ENCODE data around the gene LIMD2.
A peak's percentile ranks its signal among the peaks of the same experiment; 100 is the strongest.

The LIMD2 gene

GRCh38 chr17:63701868-63702720 lies 2.2 kb upstream of the LIMD2 start:
- no peaks in the 10 kb centered on the region for H3K9me3 ChIP-seq (ENCODE audit: control insufficient read depth in 2 of 2, low read length in 2 of 2)
- H3K4me1 ChIP-seq (ENCODE audit: control insufficient read depth in 2 of 2, insufficient read depth in 2 of 2, low read length in 2 of 2) = peaks cover 12 to 14% of the 10 kb centered on the region in 2 donors
- H3K27me3 ChIP-seq (ENCODE audit: control insufficient read depth in 2 of 2, insufficient read depth in 2 of 2, low read length in 2 of 2) = no peaks in the 10 kb centered on the region
- H3K36me3 ChIP-seq (ENCODE audit: control insufficient read depth in 2 of 2, insufficient read depth in 2 of 2, low read length in 2 of 2) = peaks cover 10 to 16% of the 10 kb centered on the region in 2 donors
- H3K27ac ChIP-seq (ENCODE audit: low read depth in 2 of 2, low read length in 2 of 2) = peak overlapping the region; percentile 66 to 83
- peak overlapping the region; percentile 33 to 64 for H3K4me3 ChIP-seq (ENCODE audit: low read length in 2 of 2)
- peak overlapping the region in 1 of 2 donors; percentile 60 for H3K9ac ChIP-seq (ENCODE audit: low read depth in 1 of 2, low read length in 2 of 2)

DNA sequence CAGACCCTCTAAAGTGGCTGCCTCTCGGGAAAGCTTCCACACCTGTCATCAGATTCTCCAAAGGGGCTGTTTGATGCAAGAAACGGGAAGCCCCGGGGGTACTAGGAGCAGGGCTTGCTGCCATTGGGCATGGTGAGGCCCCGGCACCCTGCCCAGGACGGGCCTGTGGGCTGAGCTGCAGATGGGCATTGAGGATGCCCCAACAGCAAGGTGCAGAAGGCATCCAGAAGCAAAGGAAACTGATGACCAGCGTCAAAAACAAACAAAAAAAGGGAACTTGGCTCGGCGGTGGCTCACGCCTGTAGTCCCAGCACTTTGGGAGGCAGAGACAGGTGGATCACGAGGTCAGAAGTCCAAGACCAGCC lies 1.5 kb upstream of the LIMD2 start:
- H3K4me1 ChIP-seq (ENCODE audit: control insufficient read depth in 2 of 2, insufficient read depth in 2 of 2, low read length in 2 of 2) = peaks cover 14 to 19% of the 10 kb centered on the region in 2 donors

DNA sequence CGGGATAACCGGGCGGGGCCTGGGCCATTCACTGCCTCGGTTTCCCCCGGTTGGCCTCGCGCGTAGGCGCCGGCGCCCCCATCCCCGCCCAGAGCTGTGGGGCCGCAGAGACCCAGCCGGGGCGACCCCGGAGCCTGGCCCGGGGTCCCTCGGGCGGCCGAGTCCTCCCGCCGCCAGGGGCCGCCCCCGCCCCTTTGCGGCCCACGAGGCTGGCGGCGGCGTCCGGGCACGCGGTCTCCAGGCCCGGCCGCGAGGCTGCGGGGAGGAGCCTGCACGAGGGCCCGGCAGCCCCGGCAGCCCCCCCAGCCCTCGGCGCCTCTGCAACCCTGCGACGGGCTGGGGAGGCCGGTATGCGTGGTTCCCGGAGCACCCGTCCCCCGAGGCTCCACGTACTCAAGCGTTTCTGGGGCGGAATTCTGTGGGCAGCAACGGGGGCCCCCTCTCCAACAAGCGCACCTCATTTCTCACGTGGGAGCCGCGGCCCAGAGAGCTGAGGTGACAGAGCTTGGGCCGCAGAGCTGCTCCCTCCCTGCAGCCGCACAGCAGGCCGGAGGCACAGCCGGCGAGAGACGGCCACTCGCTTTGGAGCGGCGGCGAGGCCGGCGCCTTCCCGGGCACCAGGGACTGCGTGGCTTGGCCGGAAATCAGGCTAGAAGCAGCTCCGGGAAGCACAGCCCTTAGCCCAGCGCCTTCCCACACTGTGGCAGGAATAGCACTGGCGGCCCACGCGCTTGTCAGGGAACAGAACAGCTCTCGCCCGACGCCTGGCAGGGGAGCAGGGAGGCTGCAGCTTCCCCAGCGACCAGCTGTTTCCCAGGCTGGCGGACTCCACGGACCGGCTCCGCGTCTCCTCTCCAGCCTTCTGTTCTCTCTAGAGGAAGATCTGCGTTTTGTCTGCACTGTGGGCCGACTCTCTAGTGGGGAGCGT lies 867 bp upstream of the LIMD2 start:
- peak overlapping the region; percentile 43 to 62 for H3K4me3 ChIP-seq (ENCODE audit: low read length in 2 of 2)
- H3K4me1 ChIP-seq (ENCODE audit: control insufficient read depth in 2 of 2, insufficient read depth in 2 of 2, low read length in 2 of 2) = peaks cover 14 to 19% of the 10 kb centered on the region in 2 donors
- H3K9ac ChIP-seq (ENCODE audit: low read depth in 1 of 2, low read length in 2 of 2) = peak overlapping the region; percentile 26 to 38
- H3K9me3 ChIP-seq (ENCODE audit: control insufficient read depth in 2 of 2, low read length in 2 of 2) = no peaks in the 10 kb centered on the region
- H3K36me3 ChIP-seq (ENCODE audit: control insufficient read depth in 2 of 2, insufficient read depth in 2 of 2, low read length in 2 of 2) = peaks cover 8 to 13% of the 10 kb centered on the region in 2 donors
- H3K27me3 ChIP-seq (ENCODE audit: control insufficient read depth in 2 of 2, insufficient read depth in 2 of 2, low read length in 2 of 2) = no peaks in the 10 kb centered on the region
- H3K27ac ChIP-seq (ENCODE audit: low read depth in 2 of 2, low read length in 2 of 2) = peak overlapping the region; percentile 48 to 83

More for the DNA sequence above, 1.5 kb upstream of the LIMD2 start:
- no peak overlapping the region for H3K9ac ChIP-seq (ENCODE audit: low read depth in 1 of 2, low read length in 2 of 2)
- no peaks in the 10 kb centered on the region for H3K9me3 ChIP-seq (ENCODE audit: control insufficient read depth in 2 of 2, low read length in 2 of 2)
- H3K36me3 ChIP-seq (ENCODE audit: control insufficient read depth in 2 of 2, insufficient read depth in 2 of 2, low read length in 2 of 2) = peaks cover 10 to 16% of the 10 kb centered on the region in 2 donors
- peak overlapping the region; percentile 9 to 62 for H3K4me3 ChIP-seq (ENCODE audit: low read length in 2 of 2)
- peak overlapping the region; percentile 48 to 83 for H3K27ac ChIP-seq (ENCODE audit: low read depth in 2 of 2, low read length in 2 of 2)
- no peaks in the 10 kb centered on the region for H3K27me3 ChIP-seq (ENCODE audit: control insufficient read depth in 2 of 2, insufficient read depth in 2 of 2, low read length in 2 of 2)

GRCh38 chr17:63698886-63699637 lies 863 bp downstream of the LIMD2 start:
- Histone ChIP-seq H3K9me3 (ENCODE audit: control insufficient read depth in 2 of 2, low read length in 2 of 2) (no peaks in the 10 kb centered on the region), H3K4me3 (ENCODE audit: low read length in 2 of 2) (peak overlapping the region; percentile 60 to 67), H3K36me3 (ENCODE audit: control insufficient read depth in 2 of 2, insufficient read depth in 2 of 2, low read length in 2 of 2) (peaks cover 7 to 8% of the 10 kb centered on the region in 2 donors), H3K27me3 (ENCODE audit: control insufficient read depth in 2 of 2, insufficient read depth in 2 of 2, low read length in 2 of 2) (no peaks in the 10 kb centered on the region), H3K27ac (ENCODE audit: low read depth in 2 of 2, low read length in 2 of 2) (peak overlapping the region; percentile 44 to 80), H3K4me1 (ENCODE audit: control insufficient read depth in 2 of 2, insufficient read depth in 2 of 2, low read length in 2 of 2) (peaks cover 14 to 19% of the 10 kb centered on the region in 2 donors), H3K9ac (ENCODE audit: low read depth in 1 of 2, low read length in 2 of 2) (peak overlapping the region; percentile 24 to 54)

DNA sequence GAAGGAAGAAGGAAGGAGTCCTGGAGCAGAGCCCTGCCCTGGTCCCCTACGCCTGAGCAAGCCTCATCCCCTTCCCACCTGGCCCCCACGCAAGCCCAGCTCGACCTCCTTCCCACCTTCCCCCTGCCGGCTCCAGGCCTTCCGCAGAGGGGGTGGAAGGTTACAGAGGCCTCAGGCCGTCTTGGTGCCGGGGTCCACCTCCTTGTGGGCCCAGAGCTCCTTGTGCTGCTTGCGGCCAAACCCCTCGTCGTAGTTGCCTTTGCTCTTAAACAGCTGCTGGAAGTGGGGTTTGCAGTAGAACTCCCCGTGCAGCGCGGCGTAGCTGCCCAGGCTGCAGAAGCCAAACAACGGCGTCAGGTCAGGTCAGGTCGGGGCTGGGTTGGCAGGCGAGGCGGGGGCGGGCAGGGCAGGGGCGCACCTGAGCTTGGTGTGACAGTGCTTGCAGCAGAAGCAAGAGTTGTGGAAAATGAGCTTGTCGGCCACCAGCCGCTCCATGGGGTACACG lies 1.5 kb downstream of the LIMD2 start:
- H3K27ac ChIP-seq (ENCODE audit: low read depth in 2 of 2, low read length in 2 of 2) = peak overlapping the region; percentile 44 to 80
- H3K4me1 ChIP-seq (ENCODE audit: control insufficient read depth in 2 of 2, insufficient read depth in 2 of 2, low read length in 2 of 2) = peaks cover 14 to 19% of the 10 kb centered on the region in 2 donors
- peak overlapping the region; percentile 60 to 67 for H3K4me3 ChIP-seq (ENCODE audit: low read length in 2 of 2)
- H3K27me3 ChIP-seq (ENCODE audit: control insufficient read depth in 2 of 2, insufficient read depth in 2 of 2, low read length in 2 of 2) = no peaks in the 10 kb centered on the region
- peak overlapping the region; percentile 24 to 54 for H3K9ac ChIP-seq (ENCODE audit: low read depth in 1 of 2, low read length in 2 of 2)
- H3K9me3 ChIP-seq (ENCODE audit: control insufficient read depth in 2 of 2, low read length in 2 of 2) = no peaks in the 10 kb centered on the region
- H3K36me3 ChIP-seq (ENCODE audit: control insufficient read depth in 2 of 2, insufficient read depth in 2 of 2, low read length in 2 of 2) = peaks cover 8 to 14% of the 10 kb centered on the region in 2 donors

- Histone ChIP-seq H3K9me3 (ENCODE audit: control insufficient read depth in 2 of 2, low read length in 2 of 2) (no peaks in the 10 kb centered on the region), H3K4me1 (ENCODE audit: control insufficient read depth in 2 of 2, insufficient read depth in 2 of 2, low read length in 2 of 2) (peaks cover 14 to 19% of the 10 kb centered on the region in 2 donors), H3K27ac (ENCODE audit: low read depth in 2 of 2, low read length in 2 of 2) (peak overlapping the region; percentile 18 to 80), H3K4me3 (ENCODE audit: low read length in 2 of 2) (peak overlapping the region; percentile 60 to 67), H3K27me3 (ENCODE audit: control insufficient read depth in 2 of 2, insufficient read depth in 2 of 2, low read length in 2 of 2) (no peaks in the 10 kb centered on the region), H3K36me3 (ENCODE audit: control insufficient read depth in 2 of 2, insufficient read depth in 2 of 2, low read length in 2 of 2) (peaks cover 15 to 16% of the 10 kb centered on the region in 2 donors), H3K9ac (ENCODE audit: low read depth in 1 of 2, low read length in 2 of 2) (peak overlapping the region; percentile 24 to 26)
Observed at GRCh38 chr17:63697341-63698286, 2.3 kb downstream of the LIMD2 start.

DNA sequence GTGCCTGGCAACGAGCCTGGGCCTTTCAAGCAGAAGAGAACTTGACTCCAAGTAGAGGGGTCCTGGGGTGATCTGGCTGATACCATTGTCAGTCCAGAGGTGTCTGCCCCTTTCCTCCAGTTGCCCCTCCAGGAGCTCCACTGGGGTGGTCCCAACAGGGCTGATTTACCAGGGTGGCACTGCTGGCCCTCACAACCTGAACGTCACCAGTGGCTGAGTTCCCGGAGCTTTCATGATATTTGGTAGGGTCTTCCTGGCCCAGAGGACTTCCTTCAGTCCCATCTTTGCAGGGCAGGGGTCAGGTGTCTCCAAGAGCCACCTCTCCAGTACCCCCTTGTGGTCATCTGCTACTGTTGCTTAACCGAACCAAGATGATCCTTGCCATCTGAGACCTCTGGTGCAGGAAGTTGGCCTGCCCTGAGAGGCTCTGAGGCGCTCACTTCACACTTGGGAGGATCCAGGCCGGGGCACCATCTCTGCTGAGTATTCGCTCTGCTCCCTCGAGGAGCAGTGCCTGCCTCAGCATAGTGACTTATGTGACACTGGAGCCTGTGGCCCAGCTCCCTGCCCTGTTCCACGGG lies 3.5 kb downstream of the LIMD2 start:
- Histone ChIP-seq H3K4me1 (ENCODE audit: control insufficient read depth in 2 of 2, insufficient read depth in 2 of 2, low read length in 2 of 2) (peaks cover 14 to 19% of the 10 kb centered on the region in 2 donors), H3K9me3 (ENCODE audit: control insufficient read depth in 2 of 2, low read length in 2 of 2) (no peaks in the 10 kb centered on the region), H3K27ac (ENCODE audit: low read depth in 2 of 2, low read length in 2 of 2) (peak overlapping the region in 1 of 2 donors; percentile 80), H3K4me3 (ENCODE audit: low read length in 2 of 2) (peak overlapping the region in 1 of 2 donors; percentile 67), H3K9ac (ENCODE audit: low read depth in 1 of 2, low read length in 2 of 2) (peak overlapping the region in 1 of 2 donors; percentile 24), H3K27me3 (ENCODE audit: control insufficient read depth in 2 of 2, insufficient read depth in 2 of 2, low read length in 2 of 2) (no peaks in the 10 kb centered on the region), H3K36me3 (ENCODE audit: control insufficient read depth in 2 of 2, insufficient read depth in 2 of 2, low read length in 2 of 2) (peaks cover 23 to 26% of the 10 kb centered on the region in 2 donors)

- H3K27me3 ChIP-seq (ENCODE audit: control insufficient read depth in 2 of 2, insufficient read depth in 2 of 2, low read length in 2 of 2) = no peaks in the 10 kb centered on the region
- H3K4me1 ChIP-seq (ENCODE audit: control insufficient read depth in 2 of 2, insufficient read depth in 2 of 2, low read length in 2 of 2) = peaks cover 11 to 13% of the 10 kb centered on the region in 2 donors
- H3K9ac ChIP-seq (ENCODE audit: low read depth in 1 of 2, low read length in 2 of 2) = no peak overlapping the region
- H3K9me3 ChIP-seq (ENCODE audit: control insufficient read depth in 2 of 2, low read length in 2 of 2) = no peaks in the 10 kb centered on the region
- no peak overlapping the region for H3K27ac ChIP-seq (ENCODE audit: low read depth in 2 of 2, low read length in 2 of 2)
- H3K4me3 ChIP-seq (ENCODE audit: low read length in 2 of 2) = no peak overlapping the region
- H3K36me3 ChIP-seq (ENCODE audit: control insufficient read depth in 2 of 2, insufficient read depth in 2 of 2, low read length in 2 of 2) = peaks cover 29 to 32% of the 10 kb centered on the region in 2 donors
Observed at GRCh38 chr17:63695889-63696288, 4.0 kb downstream of the LIMD2 start.

All from mucosa of rectum (tissue), 2 donors.